GM12878 (cell line): ENCODE data around the gene CARD14.

ENCODE experiments used
- CEBPB ChIP-seq, 2 experiments: fragments of 150-350 bp in 1 of 2; IDR thresholded peaks; 2 replicates each; pipeline ENCODE4 v1.6.1; 2012 to 2014; ENCODE audit warnings: low read depth in 2 of 2, low read length in 2 of 2, borderline replicate concordance in 1 of 2, inconsistent platforms in 1 of 2
- CTCF ChIP-seq, 3 experiments: IDR thresholded peaks in 2 of 3; conservative IDR thresholded peaks in 1 of 3; 2 replicates each; pipeline ENCODE4 v1.5.1; 2011; ENCODE audit warnings: low read depth in 3 of 3, low read length in 3 of 3, mild to moderate bottlenecking in 3 of 3, control low read depth in 2 of 3, moderate library complexity in 2 of 3, inconsistent platforms in 1 of 3, mixed read lengths in 1 of 3; ENCODE audit not compliant: control insufficient read depth in 2 of 3, insufficient read depth in 1 of 3; ENCODE audit errors: extremely low read depth in 1 of 3
- MAX ChIP-seq: IDR thresholded peaks from 2 replicates; pipeline ENCODE4 v1.6.1; 2012; ENCODE audit warnings: low read depth, low read length, improper control_type of control experiment
- POLR2A ChIP-seq: IDR thresholded peaks from 2 replicates; pipeline ENCODE4 v1.6.1; 2011; ENCODE audit warnings: low read depth, mild to moderate bottlenecking, low read length
- RFX5 ChIP-seq: IDR thresholded peaks from 2 replicates; pipeline ENCODE4 v1.6.1; 2011; ENCODE audit warnings: low read depth, low read length, improper control_type of control experiment
- SUZ12 ChIP-seq: fragments of 200-600 bp; sonication (generic); IDR thresholded peaks from one replicate; pipeline ENCODE4 v1.6.1; 2018; ENCODE audit warnings: antibody characterized with exemption, mild to moderate bottlenecking; ENCODE audit not compliant: unreplicated experiment

GRCh38 chr17:80171681-80172080 lies 1.9 kb downstream of the CARD14 start:
- no peak for TF ChIP-seq RFX5
- TF ChIP-seq POLR2A: no peak
- TF ChIP-seq CTCF (IDR thresholded peaks at IDR 0.05 in 2 of 3, conservative IDR thresholded peaks at IDR 0.05 in 1 of 3; ENCODE audit: control insufficient read depth in 2 of 3, extremely low read depth in 1 of 3, insufficient read depth in 1 of 3, low read depth in 3 of 3, low read length in 3 of 3): no peak
- TF ChIP-seq CEBPB (IDR thresholded peaks at IDR 0.05; ENCODE audit: borderline replicate concordance in 1 of 2, low read depth in 2 of 2, low read length in 2 of 2): no peak
- TF ChIP-seq SUZ12: no peak
- no peak for TF ChIP-seq MAX
